ENCODE data around the gene FANK1.
"Not testable (repeated sequence)": the region's sequence is repeated elsewhere in the genome, so short reads cannot be mapped to it uniquely, and the experiment has no call there.

FANK1 gene

DNA sequence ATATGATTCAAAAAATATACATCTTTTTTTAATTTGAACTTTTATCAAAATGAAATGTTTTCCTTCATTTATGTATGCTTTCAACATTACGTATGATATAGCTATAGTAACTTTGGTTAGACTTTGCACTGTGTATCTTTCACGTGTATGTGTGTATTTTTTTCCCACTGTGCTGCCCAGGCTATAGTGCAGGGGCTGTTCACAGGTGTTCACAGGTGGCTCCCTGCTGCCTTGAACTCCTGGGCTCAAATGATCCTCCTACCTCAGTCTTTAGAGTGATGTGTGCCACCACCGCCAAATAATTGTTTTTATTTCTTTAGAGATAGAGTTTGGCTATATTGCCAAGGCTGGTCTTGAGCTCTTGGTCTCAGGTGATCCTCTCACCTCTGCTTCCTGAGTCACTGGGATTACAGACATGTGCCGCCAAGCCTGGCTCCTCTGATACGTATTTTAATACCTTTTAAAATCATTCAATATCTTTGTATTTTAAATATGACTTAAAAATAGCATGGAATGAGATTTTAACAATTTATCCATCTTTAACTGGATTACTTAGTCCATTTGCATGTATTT, 29.0 kb downstream of the FANK1 start:
- no peak for TF ChIP-seq CTCF (conservative IDR thresholded peaks at IDR 0.05; ENCODE audit: low read depth, low read length)
- no peak for DNase-seq (ENCODE audit: low read depth)
- no peak overlapping the region for H3K4me3 ChIP-seq (ENCODE audit: low read length)

DNA sequence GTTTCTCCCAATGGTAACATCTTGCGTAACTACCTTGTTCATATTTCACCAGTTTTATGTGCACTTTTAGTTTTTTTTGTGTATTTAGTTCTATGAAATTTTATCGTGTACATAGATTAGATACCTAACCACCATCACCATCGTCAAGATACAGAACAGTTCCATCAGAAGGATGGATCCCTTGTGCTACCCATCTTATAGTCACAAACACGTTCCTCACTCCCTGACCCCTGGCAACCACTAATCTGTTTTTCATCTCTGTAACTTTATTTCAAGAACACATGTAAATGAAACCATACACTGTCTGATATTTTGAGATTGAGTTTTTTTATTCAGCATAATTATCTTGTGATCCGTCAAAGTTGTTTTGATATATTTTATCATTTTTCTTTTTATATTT, 29.9 kb downstream of the FANK1 start:
- no peak for DNase-seq (ENCODE audit: low read depth)
- no peak for TF ChIP-seq CTCF (conservative IDR thresholded peaks at IDR 0.05; ENCODE audit: low read depth, low read length)

GRCh38 chr10:125927265-125927664, 30.9 kb downstream of the FANK1 start:
- not testable (repeated sequence) for DNase-seq (ENCODE audit: low read depth); H3K4me3 ChIP-seq (ENCODE audit: low read length)

More for the DNA sequence above, 29.9 kb downstream of the FANK1 start:
- H3K4me3 ChIP-seq (ENCODE audit: low read length), result no peak overlapping the region

DNA sequence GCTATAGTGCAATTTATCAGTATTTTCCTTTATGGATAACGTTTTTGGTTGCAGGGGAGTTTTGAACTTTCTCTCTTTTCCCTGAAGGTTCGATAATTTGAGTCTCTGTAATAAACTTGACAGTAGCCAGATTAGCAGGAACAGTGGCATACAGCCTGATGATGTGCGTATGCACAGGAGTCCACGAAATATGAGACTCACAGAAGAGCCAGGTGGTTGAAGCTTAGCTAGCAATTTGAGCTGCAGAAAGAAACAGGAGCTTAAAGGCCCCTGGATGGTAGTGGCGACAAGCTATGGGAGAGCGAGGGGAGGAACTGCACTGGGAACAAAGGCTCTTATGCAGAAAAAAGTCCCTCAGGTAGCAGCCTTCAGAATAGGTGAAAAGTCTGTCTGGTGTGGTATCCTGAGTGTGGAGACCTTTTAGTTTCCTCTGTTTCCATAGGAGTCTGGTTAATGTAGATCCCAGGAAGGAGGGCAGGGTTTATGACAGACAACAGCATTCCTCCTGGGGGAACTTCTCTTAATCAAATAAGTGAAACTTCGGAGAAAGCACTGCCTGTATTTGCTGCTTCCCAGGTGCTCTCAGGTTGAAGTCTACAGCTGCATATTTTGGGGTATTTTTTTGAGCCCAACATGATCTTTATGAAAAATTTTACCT, 32.7 kb downstream of the FANK1 start:
- TF ChIP-seq CTCF (conservative IDR thresholded peaks at IDR 0.05; ENCODE audit: low read depth, low read length), result no peak
- DNase-seq (ENCODE audit: low read depth), result no peak
- H3K4me3 ChIP-seq (ENCODE audit: low read length), result no peak overlapping the region

GRCh38 chr10:125929618-125930017, 33.3 kb downstream of the FANK1 start:
- no peak overlapping the region for H3K4me3 ChIP-seq (ENCODE audit: low read length)
- no peak for DNase-seq (ENCODE audit: low read depth)
- TF ChIP-seq CTCF (conservative IDR thresholded peaks at IDR 0.05; ENCODE audit: low read depth, low read length), result no peak

- no peak for DNase-seq (ENCODE audit: low read depth)
- no peak overlapping the region for H3K4me3 ChIP-seq (ENCODE audit: low read length)
- TF ChIP-seq CTCF (conservative IDR thresholded peaks at IDR 0.05; ENCODE audit: low read depth, low read length), result no peak
These were observed 37.3 kb downstream of the FANK1 start for GRCh38 chr10:125933693-125934092.

DNA sequence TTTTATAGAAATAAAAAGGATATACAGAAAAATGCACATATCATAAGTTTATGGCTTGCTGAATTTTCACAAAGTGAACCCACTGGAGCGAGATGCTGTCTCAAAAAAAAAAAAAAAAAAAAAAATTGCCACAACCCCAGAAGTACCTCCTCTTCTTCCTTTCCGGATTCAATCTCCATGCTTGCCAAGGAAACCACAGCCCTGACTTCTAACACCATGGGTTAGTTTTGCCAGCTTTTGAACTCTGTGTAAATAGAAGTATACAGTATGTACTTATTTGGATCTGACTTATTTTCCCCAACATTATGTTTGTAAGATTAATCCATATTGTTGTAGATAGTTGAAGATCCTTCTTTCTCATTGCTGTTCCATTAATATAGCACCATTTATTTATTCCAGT, 40.0 kb downstream of the FANK1 start:
- H3K4me3 ChIP-seq (ENCODE audit: low read length), result no peak overlapping the region
- TF ChIP-seq CTCF (conservative IDR thresholded peaks at IDR 0.05; ENCODE audit: low read depth, low read length), result no peak
- no peak for DNase-seq (ENCODE audit: low read depth)
